ENCODE measurements around the gene PJA2. TPM values are rescaled to one million over a fixed set of nuclear protein-coding genes. Genes with fewer than 3 reads are reported as not detected.

Gene PJA2
- total and polyA plus RNA-seq, 4 donors = 23.6 to 69.2 (median 42.8) TPM

DNA sequence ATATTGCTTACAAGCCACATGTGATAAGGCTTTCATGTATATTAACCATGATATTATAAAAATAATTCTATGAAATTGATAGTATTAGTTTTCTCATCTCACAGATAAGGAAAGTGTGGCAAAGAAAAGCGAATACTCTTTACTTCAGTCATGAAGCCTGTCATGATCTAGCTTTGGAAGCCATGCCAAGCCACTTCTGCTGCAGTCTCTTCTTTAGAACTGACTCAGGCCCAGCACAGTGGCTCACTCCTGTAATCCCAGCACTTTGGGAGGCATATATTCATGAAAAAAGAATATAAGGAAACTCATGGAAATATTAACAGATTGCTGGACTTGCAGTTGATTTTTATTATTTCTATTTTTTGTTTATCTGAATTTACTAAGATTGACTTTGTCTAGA is 42.9 kb upstream of the PJA2 start:
- Histone ChIP-seq H3K36me3 (ENCODE audit: control insufficient read depth in 4 of 4, insufficient read depth in 3 of 4, low read depth in 1 of 4, low read length in 3 of 4) (no peaks in the 10 kb centered on the region), H3K27ac (ENCODE audit: low read depth in 1 of 2, low read length in 2 of 2) (no peak overlapping the region), H3K9ac (ENCODE audit: low read depth in 1 of 2, low read length in 2 of 2) (no peak overlapping the region), H3K4me3 (ENCODE audit: low read depth in 1 of 3, low read length in 3 of 3) (no peak overlapping the region), H3K9me3 (ENCODE audit: control insufficient read depth in 4 of 4, low read length in 3 of 4) (peaks cover 0 to 2% (median 0%) of the 10 kb centered on the region in 4 donors), H3K4me1 (ENCODE audit: control insufficient read depth in 4 of 4, insufficient read depth in 4 of 4, low read length in 3 of 4) (no peaks in the 10 kb centered on the region), H3K27me3 (ENCODE audit: control insufficient read depth in 4 of 4, insufficient read depth in 4 of 4, low read length in 3 of 4) (peaks cover 0 to 2% (median 0%) of the 10 kb centered on the region in 4 donors)
- WGBS = 97% methylated on average over 1 of the region's 1 CpG
- TF ChIP-seq SP1 (IDR thresholded peaks at IDR 0.05) (no peak), NR2F2 (IDR thresholded peaks at IDR 0.05) (no peak), GABPA (IDR thresholded peaks at IDR 0.05 in 1 of 2, conservative IDR thresholded peaks at IDR 0.05 in 1 of 2) (no peak)
- TF ChIP-seq, protein P1, sequence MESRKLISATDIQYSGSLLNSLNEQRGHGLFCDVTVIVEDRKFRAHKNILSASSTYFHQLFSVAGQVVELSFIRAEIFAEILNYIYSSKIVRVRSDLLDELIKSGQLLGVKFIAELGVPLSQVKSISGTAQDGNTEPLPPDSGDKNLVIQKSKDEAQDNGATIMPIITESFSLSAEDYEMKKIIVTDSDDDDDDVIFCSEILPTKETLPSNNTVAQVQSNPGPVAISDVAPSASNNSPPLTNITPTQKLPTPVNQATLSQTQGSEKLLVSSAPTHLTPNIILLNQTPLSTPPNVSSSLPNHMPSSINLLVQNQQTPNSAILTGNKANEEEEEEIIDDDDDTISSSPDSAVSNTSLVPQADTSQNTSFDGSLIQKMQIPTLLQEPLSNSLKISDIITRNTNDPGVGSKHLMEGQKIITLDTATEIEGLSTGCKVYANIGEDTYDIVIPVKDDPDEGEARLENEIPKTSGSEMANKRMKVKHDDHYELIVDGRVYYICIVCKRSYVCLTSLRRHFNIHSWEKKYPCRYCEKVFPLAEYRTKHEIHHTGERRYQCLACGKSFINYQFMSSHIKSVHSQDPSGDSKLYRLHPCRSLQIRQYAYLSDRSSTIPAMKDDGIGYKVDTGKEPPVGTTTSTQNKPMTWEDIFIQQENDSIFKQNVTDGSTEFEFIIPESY (IDR thresholded peaks at IDR 0.05) = no peak
- TF ChIP-seq, protein P2, sequence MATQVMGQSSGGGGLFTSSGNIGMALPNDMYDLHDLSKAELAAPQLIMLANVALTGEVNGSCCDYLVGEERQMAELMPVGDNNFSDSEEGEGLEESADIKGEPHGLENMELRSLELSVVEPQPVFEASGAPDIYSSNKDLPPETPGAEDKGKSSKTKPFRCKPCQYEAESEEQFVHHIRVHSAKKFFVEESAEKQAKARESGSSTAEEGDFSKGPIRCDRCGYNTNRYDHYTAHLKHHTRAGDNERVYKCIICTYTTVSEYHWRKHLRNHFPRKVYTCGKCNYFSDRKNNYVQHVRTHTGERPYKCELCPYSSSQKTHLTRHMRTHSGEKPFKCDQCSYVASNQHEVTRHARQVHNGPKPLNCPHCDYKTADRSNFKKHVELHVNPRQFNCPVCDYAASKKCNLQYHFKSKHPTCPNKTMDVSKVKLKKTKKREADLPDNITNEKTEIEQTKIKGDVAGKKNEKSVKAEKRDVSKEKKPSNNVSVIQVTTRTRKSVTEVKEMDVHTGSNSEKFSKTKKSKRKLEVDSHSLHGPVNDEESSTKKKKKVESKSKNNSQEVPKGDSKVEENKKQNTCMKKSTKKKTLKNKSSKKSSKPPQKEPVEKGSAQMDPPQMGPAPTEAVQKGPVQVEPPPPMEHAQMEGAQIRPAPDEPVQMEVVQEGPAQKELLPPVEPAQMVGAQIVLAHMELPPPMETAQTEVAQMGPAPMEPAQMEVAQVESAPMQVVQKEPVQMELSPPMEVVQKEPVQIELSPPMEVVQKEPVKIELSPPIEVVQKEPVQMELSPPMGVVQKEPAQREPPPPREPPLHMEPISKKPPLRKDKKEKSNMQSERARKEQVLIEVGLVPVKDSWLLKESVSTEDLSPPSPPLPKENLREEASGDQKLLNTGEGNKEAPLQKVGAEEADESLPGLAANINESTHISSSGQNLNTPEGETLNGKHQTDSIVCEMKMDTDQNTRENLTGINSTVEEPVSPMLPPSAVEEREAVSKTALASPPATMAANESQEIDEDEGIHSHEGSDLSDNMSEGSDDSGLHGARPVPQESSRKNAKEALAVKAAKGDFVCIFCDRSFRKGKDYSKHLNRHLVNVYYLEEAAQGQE (IDR thresholded peaks at IDR 0.05) = no peak
- no peak for DNase-seq (ENCODE audit: low spot score)

DNA sequence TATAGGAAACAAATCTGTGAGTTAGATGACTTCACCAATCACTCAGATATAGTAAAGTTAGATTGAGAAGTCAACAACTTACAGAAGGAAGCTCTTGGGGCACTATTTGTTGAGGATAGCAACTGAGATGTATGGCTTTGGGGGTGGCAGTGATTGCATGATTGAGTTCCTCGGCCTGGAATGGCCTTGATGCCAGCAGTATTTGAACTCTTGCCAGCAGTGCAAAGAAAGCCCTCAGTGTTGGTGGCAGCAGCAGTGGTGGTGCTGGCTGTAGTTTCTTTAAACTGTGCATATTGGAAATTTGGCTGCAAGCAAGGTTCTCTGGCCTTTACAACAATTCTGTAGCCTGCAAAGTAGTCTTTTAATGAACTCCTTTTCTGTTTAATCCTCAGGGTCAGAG is 41.4 kb upstream of the PJA2 start:
- 33% methylated on average over 1 of the region's 1 CpG for WGBS

More for the DNA sequence above, 41.4 kb upstream of the PJA2 start:
- TF ChIP-seq, protein P2 (IDR thresholded peaks at IDR 0.05) = no peak
- no peak for TF ChIP-seq YY1 (IDR thresholded peaks at IDR 0.05)
- TF ChIP-seq EGR1 (IDR thresholded peaks at IDR 0.05; ENCODE audit: low read depth in 2 of 2) = no peak
- no peak for TF ChIP-seq RXRA (IDR thresholded peaks at IDR 0.05)
- no peak for TF ChIP-seq SP1 (IDR thresholded peaks at IDR 0.05)
- TF ChIP-seq, protein P3, sequence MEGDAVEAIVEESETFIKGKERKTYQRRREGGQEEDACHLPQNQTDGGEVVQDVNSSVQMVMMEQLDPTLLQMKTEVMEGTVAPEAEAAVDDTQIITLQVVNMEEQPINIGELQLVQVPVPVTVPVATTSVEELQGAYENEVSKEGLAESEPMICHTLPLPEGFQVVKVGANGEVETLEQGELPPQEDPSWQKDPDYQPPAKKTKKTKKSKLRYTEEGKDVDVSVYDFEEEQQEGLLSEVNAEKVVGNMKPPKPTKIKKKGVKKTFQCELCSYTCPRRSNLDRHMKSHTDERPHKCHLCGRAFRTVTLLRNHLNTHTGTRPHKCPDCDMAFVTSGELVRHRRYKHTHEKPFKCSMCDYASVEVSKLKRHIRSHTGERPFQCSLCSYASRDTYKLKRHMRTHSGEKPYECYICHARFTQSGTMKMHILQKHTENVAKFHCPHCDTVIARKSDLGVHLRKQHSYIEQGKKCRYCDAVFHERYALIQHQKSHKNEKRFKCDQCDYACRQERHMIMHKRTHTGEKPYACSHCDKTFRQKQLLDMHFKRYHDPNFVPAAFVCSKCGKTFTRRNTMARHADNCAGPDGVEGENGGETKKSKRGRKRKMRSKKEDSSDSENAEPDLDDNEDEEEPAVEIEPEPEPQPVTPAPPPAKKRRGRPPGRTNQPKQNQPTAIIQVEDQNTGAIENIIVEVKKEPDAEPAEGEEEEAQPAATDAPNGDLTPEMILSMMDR (IDR thresholded peaks at IDR 0.05; ENCODE audit: low read depth, low read length, missing input control) = no peak
- TF ChIP-seq RAD21 (IDR thresholded peaks at IDR 0.05) = no peak
- H3K36me3 ChIP-seq (ENCODE audit: control insufficient read depth in 4 of 4, insufficient read depth in 3 of 4, low read depth in 1 of 4, low read length in 3 of 4) = no peaks in the 10 kb centered on the region
- H3K4me1 ChIP-seq (ENCODE audit: control insufficient read depth in 4 of 4, insufficient read depth in 4 of 4, low read length in 3 of 4) = no peaks in the 10 kb centered on the region
- H3K4me3 ChIP-seq (ENCODE audit: low read depth in 1 of 3, low read length in 3 of 3) = no peak overlapping the region
- no peak for DNase-seq (ENCODE audit: low spot score)
- peaks cover 0 to 2% (median 0%) of the 10 kb centered on the region in 4 donors for H3K27me3 ChIP-seq (ENCODE audit: control insufficient read depth in 4 of 4, insufficient read depth in 4 of 4, low read length in 3 of 4)
- no peak overlapping the region for H3K9ac ChIP-seq (ENCODE audit: low read depth in 1 of 2, low read length in 2 of 2)
- H3K9me3 ChIP-seq (ENCODE audit: control insufficient read depth in 4 of 4, low read length in 3 of 4) = no peaks in the 10 kb centered on the region
- no peak overlapping the region for H3K27ac ChIP-seq (ENCODE audit: low read depth in 1 of 2, low read length in 2 of 2)
